ENCODE measurements around the gene TSPAN7.

DNA sequence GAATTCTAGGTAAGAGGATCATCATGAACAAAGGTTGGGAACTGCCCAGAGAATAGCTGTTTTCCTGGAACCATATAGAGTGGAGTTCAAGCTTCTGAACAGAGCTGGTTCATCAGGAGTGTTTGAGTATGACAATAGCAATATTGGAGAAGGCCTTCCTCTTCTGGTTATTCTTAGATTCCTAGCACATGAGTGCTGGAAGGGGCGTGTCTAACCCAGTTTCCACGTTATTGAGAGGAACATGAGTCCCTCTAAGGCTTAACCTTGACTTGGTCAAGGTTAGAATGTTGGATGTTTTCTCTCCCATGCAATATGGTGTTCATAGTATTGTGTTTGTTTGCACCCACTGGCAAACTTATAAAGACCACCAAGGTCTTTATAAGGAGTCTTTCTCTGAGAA lies 101.3 kb downstream of the TSPAN7 start:
- TF ChIP-seq CTCF (IDR thresholded peaks at IDR 0.05; ENCODE audit: insufficient read depth, low read length, poor library complexity, severe bottlenecking) (no peak), EZH2phosphoT487 (conservative IDR thresholded peaks at IDR 0.05; ENCODE audit: low read length) (no peak)
